COLO668 (cell line): Measurements from ENCODE around the gene PRKAG2.
"Not testable (repeated sequence)": the region's sequence is repeated elsewhere in the genome, so short reads cannot be mapped to it uniquely, and the experiment has no call there.

Experiments
- DNase-seq: peaks from one replicate; lab custom pipeline; 2025; ENCODE audit not compliant: unreplicated experiment; lab: John Stamatoyannopoulos, UW

PRKAG2 gene

GRCh38 chr7:151852486-151853396 lies 24.2 kb downstream of the PRKAG2 start:
- DNase-seq: no peak

DNA sequence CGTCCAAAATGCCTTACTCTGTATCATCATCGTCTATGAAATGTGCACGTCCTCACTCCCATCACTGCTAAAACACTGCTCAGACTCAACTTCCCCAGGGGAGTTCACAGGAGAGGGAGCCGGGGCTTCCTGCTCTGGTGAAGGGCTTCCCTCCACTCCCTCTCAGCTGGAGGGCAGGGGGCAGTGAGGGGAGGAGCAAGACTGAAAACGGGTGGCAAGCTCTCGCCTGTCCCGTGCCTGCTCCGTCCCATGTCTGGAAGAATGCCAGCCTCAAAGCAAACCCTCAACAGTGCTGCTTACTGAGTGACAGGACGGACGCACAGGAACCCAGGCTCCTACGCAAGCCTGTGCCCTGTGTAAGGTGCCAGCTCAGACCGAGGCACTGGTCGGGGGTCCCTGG lies 25.1 kb downstream of the PRKAG2 start:
- DNase-seq: no peak

DNA sequence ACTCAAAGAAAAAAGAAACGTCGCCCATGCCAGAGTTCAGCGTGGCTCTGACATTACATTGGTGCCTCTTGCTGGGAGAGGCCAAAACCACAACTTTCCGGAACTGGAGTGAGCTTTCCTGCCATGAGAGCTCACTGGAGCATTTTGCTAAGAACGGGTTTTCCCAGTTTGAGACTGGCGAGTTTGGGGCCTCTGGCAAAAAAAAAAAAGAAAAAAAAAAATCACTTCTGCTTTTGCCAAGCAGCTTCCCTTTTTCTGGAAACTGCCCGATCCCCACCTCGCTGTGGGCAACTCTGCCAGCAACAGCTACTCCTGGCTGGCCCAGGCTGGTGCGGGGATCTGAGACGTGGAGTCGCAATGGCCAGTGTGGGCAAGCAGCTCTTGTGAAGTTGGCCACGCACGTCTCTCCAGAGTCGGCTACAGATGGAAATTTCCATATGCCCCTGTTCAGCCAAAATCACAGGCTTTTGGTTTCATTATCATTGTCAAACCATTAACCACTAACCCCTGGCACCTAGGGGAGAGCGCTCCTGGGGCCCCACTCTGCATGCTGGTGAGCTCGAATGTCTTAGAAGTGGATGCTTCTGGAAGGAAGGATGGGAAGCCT lies 25.7 kb downstream of the PRKAG2 start:
- no peak for DNase-seq

DNA sequence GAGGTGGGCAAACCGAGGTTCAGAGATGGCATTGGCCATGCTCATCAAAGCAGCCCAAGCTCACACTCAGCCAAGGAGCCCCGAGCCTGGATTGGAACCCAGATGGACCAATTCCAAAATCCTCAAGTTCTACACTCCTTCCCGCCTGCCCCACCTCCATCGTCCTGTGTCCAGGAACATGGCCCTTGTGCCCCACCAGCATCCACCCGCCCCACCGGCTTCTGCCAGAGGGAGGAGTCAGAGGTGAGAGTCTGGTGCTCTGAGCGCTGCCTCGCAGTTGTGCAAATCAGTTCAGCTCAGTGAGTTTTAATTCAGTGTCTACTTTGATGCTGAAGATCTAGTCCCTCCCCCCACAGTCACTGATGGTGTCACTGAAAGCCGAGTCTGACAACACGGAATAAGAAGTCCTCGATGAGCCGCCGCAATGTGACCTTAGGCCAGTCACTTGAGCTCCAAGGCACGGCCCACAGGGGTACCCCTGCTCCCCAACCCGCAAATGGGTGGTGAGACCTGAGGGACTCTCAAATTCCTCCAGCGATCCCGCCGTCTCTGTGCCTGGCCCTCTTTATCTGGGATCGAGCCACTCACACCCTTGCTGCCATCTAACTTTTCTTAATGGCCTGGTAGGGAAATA lies 26.3 kb downstream of the PRKAG2 start:
- no peak for DNase-seq

DNA sequence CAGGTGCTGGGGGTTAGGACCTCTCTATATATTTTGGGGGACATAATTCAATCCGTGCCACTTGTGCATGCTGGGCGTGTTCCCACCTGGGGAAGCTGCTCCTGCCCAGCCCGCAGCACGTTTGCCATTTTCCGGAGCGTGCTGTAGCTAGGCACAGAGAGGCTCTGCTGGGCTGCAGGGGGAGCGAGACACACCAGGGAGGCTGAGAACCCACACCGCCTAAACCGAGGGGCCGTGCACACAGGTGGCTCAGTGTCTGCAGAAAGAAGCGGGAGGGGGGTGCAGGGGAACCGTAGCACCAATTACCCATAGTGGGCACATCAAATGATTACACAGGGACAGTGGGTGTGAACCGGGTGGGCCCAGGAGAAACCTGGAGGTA lies 27.0 kb downstream of the PRKAG2 start:
- DNase-seq: no peak

GRCh38 chr7:151849008-151849878 lies 27.7 kb downstream of the PRKAG2 start:
- no peak for DNase-seq

DNA sequence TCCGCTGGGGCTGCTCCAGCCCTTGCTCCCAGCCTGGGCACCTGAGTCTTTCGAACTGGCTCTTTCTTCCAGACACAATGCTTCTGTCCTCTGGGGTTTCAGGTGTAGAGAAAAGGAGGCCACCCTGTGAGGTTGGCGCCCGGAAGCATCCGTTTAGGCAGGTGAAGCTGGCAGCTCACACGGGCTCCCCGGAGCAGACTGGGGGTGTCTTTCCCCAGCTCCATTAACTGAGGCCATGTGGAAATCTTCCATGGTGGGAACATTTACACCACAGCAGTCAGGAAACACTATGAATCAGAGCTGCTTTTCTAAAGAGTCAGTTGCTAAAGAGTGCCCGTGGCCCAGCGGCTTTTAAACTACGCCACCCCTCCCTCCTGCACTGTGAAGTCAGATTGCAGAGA lies 29.2 kb downstream of the PRKAG2 start:
- DNase-seq: no peak

DNA sequence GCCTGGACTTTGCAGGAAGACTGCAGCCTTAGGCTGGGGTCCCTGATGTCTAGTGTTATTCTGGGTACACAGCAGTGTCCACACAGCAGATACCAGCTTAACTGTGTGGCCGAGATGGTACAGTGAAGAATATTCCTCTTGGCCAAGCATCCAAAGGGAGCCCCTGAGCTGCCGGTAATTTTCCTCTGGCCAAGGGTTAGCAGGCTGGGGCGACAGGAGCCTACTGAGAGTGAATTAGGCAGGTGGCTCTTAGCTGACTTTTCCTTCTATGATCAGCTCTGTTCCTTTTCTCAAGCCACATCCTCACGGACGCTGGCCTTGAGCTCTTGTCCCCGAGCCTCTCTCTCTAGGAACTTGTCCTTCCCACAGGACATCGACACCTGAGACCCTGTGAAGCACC lies 29.8 kb downstream of the PRKAG2 start:
- DNase-seq: no peak

GRCh38 chr7:151845412-151846205 lies 31.3 kb downstream of the PRKAG2 start:
- no peak for DNase-seq

DNA sequence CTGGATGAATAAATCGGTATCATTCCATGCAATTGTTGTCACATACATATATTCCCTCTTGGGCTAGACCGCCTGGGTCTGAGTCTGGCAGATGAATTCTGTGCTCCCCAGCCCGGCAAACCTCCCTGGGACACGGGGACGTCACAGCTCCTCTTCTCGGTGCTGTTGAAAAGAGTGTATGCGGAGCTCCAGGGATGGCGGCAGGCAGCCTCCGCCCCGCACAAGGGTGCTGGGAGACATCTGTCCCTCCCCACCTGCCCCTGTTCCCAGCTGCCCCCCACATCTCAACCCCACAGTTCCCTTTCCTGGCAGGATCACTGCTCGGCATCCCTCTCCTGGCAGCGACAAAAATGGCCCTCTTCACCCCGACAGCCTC lies 32.1 kb downstream of the PRKAG2 start:
- no peak for DNase-seq

GRCh38 chr7:151844071-151844824 lies 32.7 kb downstream of the PRKAG2 start:
- no peak for DNase-seq

DNA sequence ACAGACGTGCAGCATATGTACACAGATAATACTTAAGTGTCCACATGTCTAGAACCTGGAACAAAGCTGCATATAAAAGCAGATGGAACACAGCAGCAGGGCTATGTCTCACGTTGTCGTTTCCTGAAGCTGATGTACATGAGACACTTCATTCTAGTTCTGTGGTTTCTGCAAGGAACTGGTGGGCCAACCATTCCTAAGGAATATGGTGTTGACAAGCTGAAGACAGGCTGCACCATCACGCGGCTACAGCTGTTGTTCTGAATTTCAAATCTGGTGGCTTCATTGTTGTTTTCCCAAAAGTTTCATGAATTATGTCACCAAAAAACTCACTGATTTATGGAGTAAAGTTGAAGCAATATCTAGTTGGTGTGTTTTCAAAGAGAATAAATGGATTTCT lies 33.7 kb downstream of the PRKAG2 start:
- no peak for DNase-seq

DNA sequence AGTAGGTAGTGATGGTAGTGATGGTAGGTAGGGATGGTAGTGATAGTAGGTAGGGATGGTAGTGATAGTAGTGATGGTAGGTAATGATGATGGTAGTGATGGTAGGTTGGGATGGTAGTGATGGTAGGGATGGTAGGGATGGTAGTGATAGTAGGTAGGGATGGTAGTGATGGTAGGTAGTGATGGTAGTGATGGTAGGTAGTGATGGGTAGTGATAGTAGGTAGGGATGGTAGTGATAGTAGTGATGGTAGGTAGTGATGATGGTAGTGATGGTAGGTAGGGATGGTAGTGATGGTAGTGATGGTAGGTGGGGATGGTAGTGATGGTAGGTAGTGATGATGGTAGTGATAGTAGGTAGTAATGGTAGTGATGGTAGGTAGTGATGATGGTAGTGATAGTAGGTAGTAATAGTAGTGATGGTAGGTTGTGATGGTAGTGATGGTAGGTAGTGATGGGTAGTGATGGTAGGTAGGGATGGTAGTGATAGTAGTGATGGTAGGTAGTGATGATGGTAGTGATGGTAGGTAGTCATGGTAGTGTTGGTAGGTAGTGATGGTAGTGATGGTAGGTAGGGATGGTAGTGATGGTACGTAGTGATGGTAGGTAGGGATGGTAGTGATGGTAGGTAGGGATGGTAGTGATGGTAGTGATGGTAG lies 35.4 kb downstream of the PRKAG2 start:
- DNase-seq: not testable (repeated sequence)

GRCh38 chr7:151840088-151840910 lies 36.6 kb downstream of the PRKAG2 start:
- no peak for DNase-seq

- no peak for DNase-seq
Measured at GRCh38 chr7:151839451-151839921, 37.4 kb downstream of the PRKAG2 start.

DNA sequence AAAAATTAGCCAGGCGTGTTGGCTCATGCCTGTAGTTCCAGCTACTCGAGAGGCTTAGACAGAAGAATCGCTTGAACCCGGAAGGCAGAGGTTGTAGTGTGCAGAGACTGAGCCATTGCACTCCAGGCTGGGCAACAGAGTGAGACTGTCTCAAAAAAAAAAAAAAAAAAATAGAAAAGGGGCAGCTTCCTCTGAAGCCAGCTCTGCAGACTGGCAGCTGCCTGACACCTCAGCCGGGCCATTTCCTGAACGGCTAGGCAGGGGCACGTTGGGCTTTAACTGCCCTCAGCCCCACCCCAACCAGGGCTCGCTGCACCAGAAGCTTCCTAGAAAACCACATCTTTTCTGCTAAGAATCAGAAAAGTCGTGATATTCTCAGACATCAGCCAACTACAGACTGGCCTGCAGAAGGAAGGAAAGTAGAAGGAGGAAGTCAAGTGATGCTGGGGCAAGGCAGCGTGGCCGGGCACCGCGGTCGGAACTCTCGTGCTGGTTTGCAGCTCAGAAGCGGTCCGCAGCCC lies 38.0 kb downstream of the PRKAG2 start:
- no peak for DNase-seq

DNA sequence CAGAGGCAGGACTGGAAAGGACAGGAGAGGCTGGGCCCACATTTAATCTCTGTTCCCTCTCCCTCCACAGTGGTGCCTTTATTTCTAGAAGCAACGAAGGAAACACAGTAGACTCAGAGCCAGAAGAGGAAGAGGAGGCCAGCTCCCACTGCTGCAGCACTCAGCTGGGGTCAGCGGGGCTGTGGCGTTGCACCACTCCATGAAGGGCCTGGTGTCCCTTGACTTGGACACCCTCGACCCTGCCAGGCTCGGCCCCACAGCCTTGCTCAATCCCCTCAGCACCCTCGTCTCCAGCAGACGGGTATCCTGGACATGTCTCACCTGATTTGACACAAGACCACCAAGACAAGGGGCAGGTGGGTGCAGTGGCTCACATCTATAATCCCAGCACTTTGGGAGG lies 38.8 kb downstream of the PRKAG2 start:
- DNase-seq: no peak
